Trophoblast cell (in vitro differentiated cells and primary cell): Measurements from ENCODE around the gene STK33.

ENCODE experiments used
- DNase-seq, 2 donors: peaks; one replicate each; pipeline ENCODE4 v3.0.0-alpha.2; 2016
- H2AFZ ChIP-seq: 2 replicates; pipeline ENCODE4 v1.6.1; 2013; ENCODE audit warnings: low read length, moderate library complexity, mild to moderate bottlenecking; ENCODE audit not compliant: insufficient read depth, poor library complexity
- H2AK5ac ChIP-seq: 2 replicates; pipeline ENCODE4 v1.6.1; 2013; ENCODE audit warnings: mild to moderate bottlenecking, low read length
- H2BK120ac ChIP-seq: 2 replicates; pipeline ENCODE4 v1.6.1; 2013; ENCODE audit warnings: low read length, mild to moderate bottlenecking, moderate library complexity; ENCODE audit not compliant: insufficient read depth, poor library complexity
- H2BK12ac ChIP-seq: 2 replicates; pipeline ENCODE4 v1.6.1; 2013; ENCODE audit warnings: mild to moderate bottlenecking, low read length, moderate library complexity
- H2BK5ac ChIP-seq: 2 replicates; pipeline ENCODE4 v1.6.1; 2013; ENCODE audit warnings: low read length, low read depth, moderate library complexity, mild to moderate bottlenecking; ENCODE audit not compliant: poor library complexity
- H3K14ac ChIP-seq: 2 replicates; pipeline ENCODE4 v1.6.1; 2013; ENCODE audit warnings: mild to moderate bottlenecking, low read length
- H3K18ac ChIP-seq: 2 replicates; pipeline ENCODE4 v1.6.1; 2013; ENCODE audit warnings: mild to moderate bottlenecking, low read length
- H3K23ac ChIP-seq: 2 replicates; pipeline ENCODE4 v1.6.1; 2013; ENCODE audit warnings: low read length
- H3K27ac ChIP-seq: 2 replicates; pipeline ENCODE4 v1.5.1; 2013; ENCODE audit warnings: low read depth, mild to moderate bottlenecking, inconsistent platforms, low read length, moderate library complexity
- H3K27me3 ChIP-seq: 2 replicates; pipeline ENCODE4 v1.6.1; 2013; ENCODE audit warnings: inconsistent platforms, mild to moderate bottlenecking, low read length, moderate library complexity; ENCODE audit not compliant: insufficient read depth
- H3K36me3 ChIP-seq, 2 experiments: 1 replicate in 1 of 2; 2 replicates in 1 of 2; pipeline ENCODE4 v1.6.1; 2013; ENCODE audit warnings: low read length in 2 of 2, mild to moderate bottlenecking in 2 of 2, moderate library complexity in 1 of 2; ENCODE audit not compliant: insufficient read depth in 2 of 2, control insufficient read depth in 1 of 2
- H3K4ac ChIP-seq: 2 replicates; pipeline ENCODE4 v1.6.1; 2013; ENCODE audit warnings: low read depth, mild to moderate bottlenecking, low read length, moderate library complexity
- H3K4me1 ChIP-seq, 2 experiments: 1 replicate in 1 of 2; 2 replicates in 1 of 2; pipeline ENCODE4 v1.6.1; 2013; ENCODE audit warnings: low read length in 2 of 2, mild to moderate bottlenecking in 2 of 2, moderate library complexity in 1 of 2; ENCODE audit not compliant: insufficient read depth in 2 of 2, control insufficient read depth in 1 of 2
- H3K4me2 ChIP-seq: 2 replicates; pipeline ENCODE4 v1.6.1; 2013; ENCODE audit warnings: inconsistent platforms, mild to moderate bottlenecking, low read length, moderate library complexity
- H3K4me3 ChIP-seq: 2 replicates; pipeline ENCODE4 v1.5.1; 2013; ENCODE audit warnings: mild to moderate bottlenecking, low read depth, low read length, inconsistent platforms
- H3K79me1 ChIP-seq: one replicate; pipeline ENCODE4 v1.6.1; 2013; ENCODE audit warnings: low read length
- H3K79me2 ChIP-seq: 2 replicates; pipeline ENCODE4 v1.6.1; 2013; ENCODE audit warnings: low read length, mild to moderate bottlenecking; ENCODE audit not compliant: control insufficient read depth, insufficient read depth, poor library complexity
- H3K9ac ChIP-seq: 2 replicates; pipeline ENCODE4 v1.6.1; 2013; ENCODE audit warnings: mild to moderate bottlenecking, low read length
- H3K9me3 ChIP-seq: 2 replicates; pipeline ENCODE4 v1.6.1; 2013; ENCODE audit warnings: low read depth, mild to moderate bottlenecking, control low read depth, inconsistent platforms, low read length; ENCODE audit not compliant: insufficient read depth
- H4K12ac ChIP-seq: 2 replicates; pipeline ENCODE4 v1.6.1; 2013; ENCODE audit warnings: low read depth, mild to moderate bottlenecking, low read length, moderate library complexity
- H4K8ac ChIP-seq: 2 replicates; pipeline ENCODE4 v1.6.1; 2013; ENCODE audit warnings: low read depth, mild to moderate bottlenecking, low read length, moderate library complexity
- H4K91ac ChIP-seq: one replicate; pipeline ENCODE4 v1.6.1; 2013; ENCODE audit warnings: low read depth, mild to moderate bottlenecking, low read length, moderate library complexity
- WGBS: extraction: QIAGEN DNeasy Blood & Tissue Kit; methylation state at CpG from one replicate; pipeline ENCODE4 v1.1.7; 2013; ENCODE audit warnings: missing lambda C conversion rate; ENCODE audit not compliant: insufficient read length, insufficient coverage; ENCODE audit errors: extremely low coverage; 5-methylcytosine and 5-hydroxymethylcytosine counted together

Gene STK33

DNA sequence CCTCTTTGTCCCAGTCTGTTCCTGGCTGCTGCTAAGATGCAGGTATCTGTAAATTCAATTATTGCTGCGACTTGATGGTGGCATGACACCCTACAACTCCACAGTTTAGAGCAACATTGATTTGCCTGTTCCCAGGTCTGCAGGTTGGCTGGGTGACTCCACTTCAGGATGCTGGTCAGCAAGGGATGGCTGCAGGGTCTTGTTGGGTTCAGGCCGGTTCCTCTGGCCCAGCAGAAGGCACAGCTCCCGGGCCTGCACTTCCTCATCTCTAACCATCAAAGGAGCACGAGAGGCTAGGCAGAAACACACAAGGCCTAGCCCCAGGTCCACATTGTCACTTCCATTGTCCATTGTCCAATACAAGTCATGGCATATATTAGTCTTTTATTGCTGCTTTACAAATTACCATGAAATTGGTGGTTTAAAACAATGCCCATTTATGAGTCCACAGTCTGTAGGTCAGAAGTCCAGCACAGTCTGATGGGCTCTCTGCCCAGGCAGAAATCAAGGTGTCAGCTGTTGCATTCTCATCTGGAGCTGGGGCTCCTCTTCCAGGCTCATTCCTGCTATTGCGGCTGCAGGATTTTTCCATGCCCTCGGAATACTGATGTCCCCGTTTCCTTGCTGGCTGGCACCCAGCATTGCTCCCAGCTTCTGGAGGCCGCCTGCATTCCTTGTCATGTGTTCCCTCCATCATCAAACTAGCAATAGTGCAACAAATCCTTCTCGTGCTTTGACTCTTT is 233.8 kb downstream of the STK33 start:
- no peak overlapping the region for H3K27ac ChIP-seq
- no peak for DNase-seq
- no CpG with 5 or more reads among the region's 9 CpGs for WGBS
- H3K23ac ChIP-seq, result no peak overlapping the region
- H3K4me2 ChIP-seq, result no peak overlapping the region
- H2BK5ac ChIP-seq, result no peak overlapping the region
- H3K4ac ChIP-seq, result no peak overlapping the region
- no peak overlapping the region for H4K8ac ChIP-seq
- H3K9ac ChIP-seq, result no peak overlapping the region
- H3K79me1 ChIP-seq, result no peaks in the 10 kb centered on the region
- no peak overlapping the region for H2AFZ ChIP-seq
- H3K9me3 ChIP-seq, result no peaks in the 10 kb centered on the region
- H3K36me3 ChIP-seq, result no peaks in the 10 kb centered on the region
- no peak overlapping the region for H2BK120ac ChIP-seq
- H2AK5ac ChIP-seq, result no peak overlapping the region
- no peaks in the 10 kb centered on the region for H3K27me3 ChIP-seq
- no peak overlapping the region for H2BK12ac ChIP-seq
- no peak overlapping the region for H4K91ac ChIP-seq
- H4K12ac ChIP-seq, result no peak overlapping the region
- H3K4me3 ChIP-seq, result no peak overlapping the region
- no peaks in the 10 kb centered on the region for H3K79me2 ChIP-seq
- no peak overlapping the region for H3K14ac ChIP-seq
- H3K4me1 ChIP-seq, result no peaks in the 10 kb centered on the region
- no peak overlapping the region for H3K18ac ChIP-seq

DNA sequence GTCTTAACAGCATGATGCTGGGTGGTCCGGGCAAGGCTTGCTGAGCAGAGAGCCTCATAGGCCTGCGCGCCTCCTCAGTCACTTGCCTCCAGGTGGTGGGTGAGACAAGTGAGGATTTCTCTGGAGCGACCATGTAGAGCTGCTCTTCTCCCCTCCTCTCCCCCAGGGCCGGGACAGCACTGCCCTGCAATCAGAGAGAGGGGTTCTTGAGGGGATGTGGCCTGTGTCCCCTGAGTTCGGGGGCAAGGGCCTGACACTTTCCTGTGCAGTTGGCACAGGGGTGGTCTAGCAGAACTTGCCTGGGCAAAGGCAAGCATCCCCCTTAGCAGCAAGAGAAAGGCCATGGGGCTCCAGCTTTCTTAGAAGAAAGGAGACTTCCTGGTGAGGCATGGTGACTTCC is 234.5 kb downstream of the STK33 start:
- no CpG with 5 or more reads among the region's 6 CpGs for WGBS
- Histone ChIP-seq H4K12ac (no peak overlapping the region), H3K4me3 (no peak overlapping the region), H3K4me1 (no peaks in the 10 kb centered on the region), H2BK12ac (no peak overlapping the region), H2BK5ac (no peak overlapping the region), H3K9me3 (no peaks in the 10 kb centered on the region), H3K4ac (no peak overlapping the region), H3K79me2 (no peaks in the 10 kb centered on the region), H3K36me3 (no peaks in the 10 kb centered on the region), H2BK120ac (no peak overlapping the region), H3K9ac (no peak overlapping the region), H3K14ac (no peak overlapping the region), H3K27ac (no peak overlapping the region), H2AK5ac (no peak overlapping the region), H4K8ac (no peak overlapping the region), H3K18ac (no peak overlapping the region), H3K79me1 (no peaks in the 10 kb centered on the region), H2AFZ (no peak overlapping the region), H3K4me2 (no peak overlapping the region), H3K27me3 (no peaks in the 10 kb centered on the region), H4K91ac (no peak overlapping the region), H3K23ac (no peak overlapping the region)
- DNase-seq, result no peak

DNA sequence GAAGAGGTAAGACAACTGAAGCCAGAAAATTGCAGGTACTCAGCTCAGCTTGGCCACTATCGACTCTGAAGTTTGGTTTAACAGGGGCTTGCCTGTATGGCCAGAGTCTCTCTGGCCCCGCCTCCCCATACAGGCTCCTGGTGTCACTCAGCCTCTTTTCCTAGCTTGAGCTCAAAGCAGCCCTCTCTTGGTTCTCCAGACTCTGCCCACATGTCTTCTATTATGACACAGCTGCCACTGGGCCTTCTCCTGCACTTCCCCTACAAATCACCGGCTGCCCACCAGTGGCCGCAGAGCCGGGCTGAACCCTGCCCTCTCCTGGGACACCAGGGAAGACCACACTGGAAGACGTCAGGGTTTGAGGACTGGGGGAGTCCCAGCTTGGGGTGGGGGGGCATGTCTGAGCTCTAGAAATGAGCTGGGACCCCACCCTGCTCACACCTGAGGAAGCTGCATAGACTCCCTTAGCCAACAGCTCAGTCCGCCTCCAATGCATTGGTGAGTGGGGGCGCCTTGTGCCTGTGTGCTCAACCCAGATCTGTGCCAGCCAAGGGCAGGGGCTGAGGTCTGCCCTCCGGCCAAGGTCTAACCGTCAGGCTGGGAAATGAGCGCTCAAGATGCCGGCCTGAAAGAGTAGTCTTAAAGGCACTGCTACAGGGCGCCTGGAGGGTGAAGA is 236.0 kb downstream of the STK33 start:
- Histone ChIP-seq H2BK12ac (no peak overlapping the region), H3K27ac (no peak overlapping the region), H4K91ac (no peak overlapping the region), H3K4ac (no peak overlapping the region), H3K79me2 (no peaks in the 10 kb centered on the region), H3K4me1 (no peaks in the 10 kb centered on the region), H3K14ac (no peak overlapping the region), H2BK5ac (no peak overlapping the region), H4K12ac (no peak overlapping the region), H3K79me1 (no peaks in the 10 kb centered on the region), H3K23ac (no peak overlapping the region), H3K36me3 (no peaks in the 10 kb centered on the region), H3K4me3 (no peak overlapping the region), H3K18ac (no peak overlapping the region), H3K27me3 (no peaks in the 10 kb centered on the region), H2AFZ (no peak overlapping the region), H3K9ac (no peak overlapping the region), H3K4me2 (no peak overlapping the region), H2BK120ac (no peak overlapping the region), H4K8ac (no peak overlapping the region), H3K9me3 (no peaks in the 10 kb centered on the region), H2AK5ac (no peak overlapping the region)
- no CpG with 5 or more reads among the region's 13 CpGs for WGBS
- DNase-seq, result no peak

DNA sequence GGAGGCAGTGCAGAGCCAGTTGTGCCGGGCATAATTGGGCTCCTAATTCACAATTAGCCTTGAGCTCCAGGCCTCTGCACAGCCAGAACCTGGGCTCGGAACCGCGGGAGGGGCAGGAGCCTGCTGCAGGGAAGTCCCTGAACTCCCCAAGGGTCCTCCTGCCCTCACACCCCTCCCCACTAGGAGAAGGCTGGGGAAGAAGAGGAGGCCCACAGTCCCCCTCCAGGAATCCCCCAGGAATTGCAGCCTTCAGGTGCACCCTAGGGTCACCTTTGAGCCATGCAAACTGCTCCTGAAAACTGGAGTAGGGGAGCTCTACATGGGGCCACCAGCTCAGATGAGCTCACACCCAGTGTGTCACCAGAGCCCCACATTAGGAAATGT is 236.5 kb downstream of the STK33 start:
- no peak overlapping the region for H3K14ac ChIP-seq
- H2BK5ac ChIP-seq, result no peak overlapping the region

More for the DNA sequence above, 236.5 kb downstream of the STK33 start:
- no peaks in the 10 kb centered on the region for H3K79me2 ChIP-seq
- no peaks in the 10 kb centered on the region for H3K27me3 ChIP-seq
- H4K12ac ChIP-seq, result no peak overlapping the region
- no peak overlapping the region for H2AFZ ChIP-seq
- no peaks in the 10 kb centered on the region for H3K36me3 ChIP-seq
- no peak for DNase-seq
- H3K18ac ChIP-seq, result no peak overlapping the region
- H4K8ac ChIP-seq, result no peak overlapping the region
- no peak overlapping the region for H3K4me2 ChIP-seq
- H3K9ac ChIP-seq, result no peak overlapping the region
- no peak overlapping the region for H3K4ac ChIP-seq
- no peak overlapping the region for H4K91ac ChIP-seq
- H3K4me1 ChIP-seq, result no peaks in the 10 kb centered on the region
- H3K23ac ChIP-seq, result no peak overlapping the region
- H3K27ac ChIP-seq, result no peak overlapping the region
- no peak overlapping the region for H3K4me3 ChIP-seq
- WGBS, result no CpG with 5 or more reads among the region's 4 CpGs
- H2AK5ac ChIP-seq, result no peak overlapping the region
- H3K9me3 ChIP-seq, result no peaks in the 10 kb centered on the region
- H2BK120ac ChIP-seq, result no peak overlapping the region
- no peaks in the 10 kb centered on the region for H3K79me1 ChIP-seq
- H2BK12ac ChIP-seq, result no peak overlapping the region
